Measurements from ENCODE around the gene XXYLT1. TPM values are rescaled to one million over a fixed set of nuclear protein-coding genes. Genes with fewer than 3 reads are reported as not detected.
A peak's percentile ranks its signal among the peaks of the same experiment; 100 is the strongest.

Gene XXYLT1
- total RNA-seq, 3 donors from 2014 or later: 10.0 to 10.7 (median 10.2) TPM

DNA sequence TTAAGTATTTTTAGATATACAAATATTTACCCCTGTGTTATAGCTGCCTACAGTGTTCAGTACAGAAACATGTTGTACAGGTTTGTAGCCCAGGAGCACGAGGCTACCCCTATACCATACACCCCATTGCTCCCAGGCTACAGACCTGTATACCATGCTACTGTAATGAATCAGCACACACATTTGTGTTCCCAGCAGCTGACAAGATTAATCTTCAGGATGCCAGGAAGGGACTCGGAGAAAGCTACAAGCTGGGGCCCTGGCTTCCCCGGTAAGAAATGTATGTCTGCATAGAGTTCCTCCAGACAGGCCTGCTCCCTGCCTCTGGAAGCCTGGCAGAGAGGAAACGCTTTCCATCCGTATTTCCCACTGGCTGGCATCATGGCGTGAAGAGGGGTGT, 136.5 kb downstream of the XXYLT1 start:
- ATAC-seq: no peak

DNA sequence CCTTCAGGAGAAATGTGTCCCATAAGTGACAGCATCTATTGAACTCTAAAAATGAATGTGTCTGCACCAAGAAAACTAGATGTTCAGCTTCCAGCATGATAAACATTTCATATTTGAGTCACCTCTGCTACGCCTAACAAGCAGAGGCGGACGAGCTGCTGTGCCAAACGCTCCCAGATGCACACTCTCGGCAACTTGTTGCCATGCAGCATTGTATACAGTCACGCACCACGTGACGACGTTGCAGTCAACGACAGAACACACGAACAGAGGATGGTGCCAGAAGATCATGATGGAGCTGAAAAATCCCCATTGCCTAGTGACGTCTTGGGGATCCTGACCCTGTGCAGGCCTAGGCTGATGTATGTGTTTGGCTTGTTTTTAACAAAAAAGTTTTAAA, 137.5 kb downstream of the XXYLT1 start:
- DNase-seq: peak in 2 of 3 donors; percentile 44 to 73
- Histone ChIP-seq H3K9me3 (no peaks in the 10 kb centered on the region), H3K4me1 (ENCODE audit: low read depth) (no peaks in the 10 kb centered on the region), H3K4me3 (no peak overlapping the region), H3K36me3 (ENCODE audit: low read depth) (no peaks in the 10 kb centered on the region)
- TF ChIP-seq CTCF (IDR thresholded peaks at IDR 0.05): no peak
- intact Hi-C loops (cut with DNase I, micrococcal nuclease): no loop called here
- ATAC-seq: peak; percentile 57

More for the DNA sequence above, 136.5 kb downstream of the XXYLT1 start:
- DNase-seq: no peak
- intact Hi-C loops (cut with DNase I, micrococcal nuclease): no loop called here
- Histone ChIP-seq H3K9me3 (no peaks in the 10 kb centered on the region), H3K4me3 (no peak overlapping the region), H3K36me3 (ENCODE audit: low read depth) (no peaks in the 10 kb centered on the region), H3K4me1 (ENCODE audit: low read depth) (no peaks in the 10 kb centered on the region)
- TF ChIP-seq CTCF (IDR thresholded peaks at IDR 0.05): no peak

GRCh38 chr3:195133013-195133412, 137.9 kb downstream of the XXYLT1 start:
- Histone ChIP-seq H3K4me1 (ENCODE audit: low read depth) (no peaks in the 10 kb centered on the region), H3K36me3 (ENCODE audit: low read depth) (no peaks in the 10 kb centered on the region), H3K9me3 (no peaks in the 10 kb centered on the region), H3K4me3 (no peak overlapping the region)
- DNase-seq (no peak), ATAC-seq (no peak)
- intact Hi-C loops (cut with DNase I, micrococcal nuclease): no loop called here
- no peak for TF ChIP-seq CTCF (IDR thresholded peaks at IDR 0.05)

DNA sequence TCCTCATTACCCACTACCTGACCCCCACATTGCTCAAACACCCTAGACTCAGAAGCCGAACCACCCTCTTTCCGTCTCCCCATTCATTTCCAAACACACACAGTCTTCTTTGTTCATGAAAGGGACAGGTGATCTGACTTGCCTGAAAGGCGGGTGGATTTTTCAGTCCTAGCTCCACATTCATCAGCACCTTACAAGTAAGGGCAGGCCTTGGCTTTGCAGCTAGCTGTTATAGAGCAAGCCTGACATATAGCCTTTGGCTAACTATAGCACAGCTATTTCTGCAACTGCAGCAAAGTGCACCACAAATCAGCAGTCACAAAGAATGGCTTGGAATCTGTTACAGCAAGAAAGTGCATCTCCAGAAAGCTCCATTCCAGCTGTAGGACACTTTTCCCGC, 139.8 kb downstream of the XXYLT1 start:
- H3K36me3 ChIP-seq (ENCODE audit: low read depth): no peaks in the 10 kb centered on the region
- H3K4me1 ChIP-seq (ENCODE audit: low read depth): no peaks in the 10 kb centered on the region
- no peak for ATAC-seq
- no peak for DNase-seq
- no peaks in the 10 kb centered on the region for H3K9me3 ChIP-seq
- no peak for TF ChIP-seq CTCF (IDR thresholded peaks at IDR 0.05)
- intact Hi-C loops (cut with DNase I, micrococcal nuclease): no loop called here
- H3K4me3 ChIP-seq: no peak overlapping the region

DNA sequence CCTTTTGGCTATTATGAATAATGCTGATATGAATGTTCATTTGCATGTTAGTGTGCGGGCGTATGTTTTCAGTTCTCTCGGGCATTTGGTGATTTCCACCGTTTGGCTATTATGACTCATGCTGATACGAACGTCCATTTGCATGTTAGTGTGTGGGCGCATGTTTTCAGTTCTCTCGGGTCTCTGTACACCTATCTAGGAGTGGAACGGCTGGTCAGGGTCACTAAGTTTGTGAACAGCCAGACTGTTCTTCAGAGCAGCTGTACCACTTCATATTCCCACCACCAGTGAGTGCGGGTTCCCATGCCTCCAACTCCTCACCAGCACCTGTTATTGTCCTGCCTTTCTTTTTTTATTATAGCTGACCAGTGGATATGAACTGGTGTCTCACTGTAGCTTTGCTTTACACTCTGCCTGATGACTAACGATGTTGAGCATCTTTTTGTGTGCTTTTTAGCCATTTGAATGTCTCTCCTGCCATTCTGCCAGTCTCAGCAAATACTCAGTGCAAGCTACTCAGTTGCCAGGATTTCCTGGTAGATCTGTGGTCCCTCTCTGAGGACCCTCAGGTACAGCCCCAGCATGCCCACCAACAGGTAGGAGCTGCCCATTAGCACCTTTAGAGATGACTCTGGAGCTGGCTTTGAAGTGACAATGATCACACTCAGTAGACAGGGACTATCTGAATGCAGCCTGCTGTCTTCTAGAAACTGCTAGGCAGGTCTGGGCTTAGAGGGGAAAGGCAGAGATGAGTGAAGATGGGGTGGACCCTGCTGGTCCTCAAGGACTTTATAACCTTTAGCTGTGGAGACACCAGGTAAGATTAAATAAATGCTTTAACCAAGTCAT, 141.1 kb downstream of the XXYLT1 start:
- Histone ChIP-seq H3K4me3 (no peak overlapping the region), H3K36me3 (ENCODE audit: low read depth) (no peaks in the 10 kb centered on the region), H3K9me3 (no peaks in the 10 kb centered on the region), H3K4me1 (ENCODE audit: low read depth) (no peaks in the 10 kb centered on the region)
- no peak for DNase-seq
- peak; percentile 52 for ATAC-seq
- intact Hi-C loops (cut with DNase I, micrococcal nuclease): no loop called here
- TF ChIP-seq CTCF (IDR thresholded peaks at IDR 0.05): no peak
